HEK293 (cell line): Measurements from ENCODE around the gene VWF.

Experiments used
- CTCF ChIA-PET: fragments of 350-600 bp; formaldehyde crosslinking; extraction: SDS; loops from one replicate; lab custom pipeline; 2021; ENCODE audit warnings: antibody characterized with exemption; lab: Yijun Ruan, JAX
- POLR2A ChIA-PET: fragments of 300-600 bp; formaldehyde crosslinking; extraction: SDS; loops from one replicate; lab custom pipeline; 2020; ENCODE audit warnings: antibody characterized with exemption, inconsistent platforms; lab: Yijun Ruan, JAX
- H3K27ac ChIP-seq: fragments of 200-500 bp; sonication (Bioruptor generic); 2 replicates; pipeline ENCODE4 v1.5.1; 2014; ENCODE audit warnings: low read depth, low read length, control low read depth, inconsistent platforms; ENCODE audit errors: extremely low read depth
- H3K36me3 ChIP-seq, 2 experiments: fragments of 200-500 bp in 1 of 2; sonication (Bioruptor generic) in 1 of 2; 1 replicate in 1 of 2; 2 replicates in 1 of 2; pipeline ENCODE4 v1.5.1; 2014 to 2017; ENCODE audit warnings: inconsistent platforms in 2 of 2, low read length in 2 of 2; ENCODE audit not compliant: control insufficient read depth in 2 of 2, insufficient read depth in 1 of 2
- H3K4me1 ChIP-seq: fragments of 200-500 bp; sonication (Bioruptor generic); 2 replicates; pipeline ENCODE4 v1.5.1; 2014; ENCODE audit warnings: mild to moderate bottlenecking, low read length, inconsistent platforms; ENCODE audit not compliant: control insufficient read depth, insufficient read depth
- H3K4me3 ChIP-seq: 2 replicates; pipeline ENCODE4 v1.5.1; 2011; ENCODE audit warnings: low read depth, mild to moderate bottlenecking, control low read depth, low read length, moderate library complexity
- H3K9me3 ChIP-seq: fragments of 200-500 bp; sonication (Bioruptor generic); 2 replicates; pipeline ENCODE4 v1.5.1; 2014; ENCODE audit warnings: low read depth, low read length, inconsistent platforms; ENCODE audit not compliant: control insufficient read depth, insufficient read depth
- GLIS2 ChIP-seq: fragments of 450-650 bp; formaldehyde crosslinking; IDR thresholded peaks from 2 replicates; pipeline ENCODE4 v1.5.1; 2016; ENCODE audit warnings: missing biosample characterization, missing genetic modification characterization
- PRDM1 ChIP-seq: fragments of 450-650 bp; formaldehyde crosslinking; IDR thresholded peaks from 2 replicates; pipeline ENCODE4; 2016; ENCODE audit warnings: missing biosample characterization, missing genetic modification characterization
- TRIM28 ChIP-seq: IDR thresholded peaks from 2 replicates; pipeline ENCODE4 v1.6.1; 2011; ENCODE audit warnings: low read length, control low read depth, borderline replicate concordance
- ZBTB21 ChIP-seq: fragments of 450-650 bp; formaldehyde crosslinking; IDR thresholded peaks from 2 replicates; pipeline ENCODE4 v1.5.1; 2017; ENCODE audit warnings: missing biosample characterization, missing genetic modification characterization
- ZNF10 ChIP-seq: fragments of 450-650 bp; formaldehyde crosslinking; IDR thresholded peaks from 2 replicates; pipeline ENCODE4 v1.5.1; 2017; ENCODE audit warnings: missing biosample characterization, missing genetic modification characterization
- ZNF133 ChIP-seq: fragments of 450-650 bp; formaldehyde crosslinking; IDR thresholded peaks from 2 replicates; pipeline ENCODE4 v1.5.1; 2016; ENCODE audit warnings: missing biosample characterization, missing genetic modification characterization
- ZNF311 ChIP-seq: fragments of 450-650 bp; formaldehyde crosslinking; IDR thresholded peaks from 2 replicates; pipeline ENCODE4 v1.5.1; 2017; ENCODE audit warnings: missing biosample characterization, missing genetic modification characterization, borderline replicate concordance
- ZNF426 ChIP-seq: fragments of 450-650 bp; formaldehyde crosslinking; IDR thresholded peaks from 2 replicates; pipeline ENCODE4 v1.5.1; 2017; ENCODE audit warnings: missing biosample characterization, missing genetic modification characterization, mild to moderate bottlenecking, inconsistent platforms, moderate library complexity
- ZNF48 ChIP-seq: fragments of 450-650 bp; formaldehyde crosslinking; IDR thresholded peaks from 2 replicates; pipeline ENCODE4 v1.5.1; 2016; ENCODE audit warnings: missing biosample characterization, missing genetic modification characterization
- ZNF629 ChIP-seq: fragments of 450-650 bp; formaldehyde crosslinking; IDR thresholded peaks from 2 replicates; pipeline ENCODE4 v1.5.1; 2017; ENCODE audit warnings: missing biosample characterization, missing genetic modification characterization
- ZNF792 ChIP-seq: fragments of 450-650 bp; formaldehyde crosslinking; IDR thresholded peaks from 2 replicates; pipeline ENCODE4 v1.5.1; 2016; ENCODE audit warnings: missing biosample characterization, missing genetic modification characterization
- ZSCAN16 ChIP-seq: fragments of 450-650 bp; formaldehyde crosslinking; IDR thresholded peaks from 2 replicates; pipeline ENCODE4 v1.5.1; 2016; ENCODE audit warnings: missing biosample characterization, missing genetic modification characterization
- ZSCAN30 ChIP-seq: fragments of 450-650 bp; IDR thresholded peaks from 2 replicates; pipeline ENCODE4 v1.5.1; 2018; ENCODE audit warnings: missing biosample characterization, mild to moderate bottlenecking, missing genetic modification characterization, moderate library complexity
- TF ChIP-seq, protein P1 (sequence below): fragments of 450-650 bp; formaldehyde crosslinking; IDR thresholded peaks from 2 replicates; pipeline ENCODE4 v1.5.1; 2016; ENCODE audit warnings: missing biosample characterization, missing genetic modification characterization
- TF ChIP-seq, protein P2 (sequence below): fragments of 450-650 bp; formaldehyde crosslinking; IDR thresholded peaks from 2 replicates; pipeline ENCODE4 v1.5.0; 2017; ENCODE audit warnings: missing biosample characterization, missing genetic modification characterization, borderline replicate concordance
- TF ChIP-seq, protein P3 (sequence below): fragments of 450-650 bp; formaldehyde crosslinking; IDR thresholded peaks from 2 replicates; pipeline ENCODE4 v1.5.1; 2016; ENCODE audit warnings: missing biosample characterization, missing genetic modification characterization
- TF ChIP-seq, protein P4 (sequence below): fragments of 450-650 bp; formaldehyde crosslinking; IDR thresholded peaks from 2 replicates; pipeline ENCODE4 v1.5.1; 2016; ENCODE audit warnings: missing biosample characterization, missing genetic modification characterization
- TF ChIP-seq, protein P5 (sequence below): fragments of 450-650 bp; formaldehyde crosslinking; IDR thresholded peaks from 2 replicates; pipeline ENCODE4 v1.5.1; 2016; ENCODE audit warnings: missing biosample characterization, missing genetic modification characterization

The VWF gene

DNA sequence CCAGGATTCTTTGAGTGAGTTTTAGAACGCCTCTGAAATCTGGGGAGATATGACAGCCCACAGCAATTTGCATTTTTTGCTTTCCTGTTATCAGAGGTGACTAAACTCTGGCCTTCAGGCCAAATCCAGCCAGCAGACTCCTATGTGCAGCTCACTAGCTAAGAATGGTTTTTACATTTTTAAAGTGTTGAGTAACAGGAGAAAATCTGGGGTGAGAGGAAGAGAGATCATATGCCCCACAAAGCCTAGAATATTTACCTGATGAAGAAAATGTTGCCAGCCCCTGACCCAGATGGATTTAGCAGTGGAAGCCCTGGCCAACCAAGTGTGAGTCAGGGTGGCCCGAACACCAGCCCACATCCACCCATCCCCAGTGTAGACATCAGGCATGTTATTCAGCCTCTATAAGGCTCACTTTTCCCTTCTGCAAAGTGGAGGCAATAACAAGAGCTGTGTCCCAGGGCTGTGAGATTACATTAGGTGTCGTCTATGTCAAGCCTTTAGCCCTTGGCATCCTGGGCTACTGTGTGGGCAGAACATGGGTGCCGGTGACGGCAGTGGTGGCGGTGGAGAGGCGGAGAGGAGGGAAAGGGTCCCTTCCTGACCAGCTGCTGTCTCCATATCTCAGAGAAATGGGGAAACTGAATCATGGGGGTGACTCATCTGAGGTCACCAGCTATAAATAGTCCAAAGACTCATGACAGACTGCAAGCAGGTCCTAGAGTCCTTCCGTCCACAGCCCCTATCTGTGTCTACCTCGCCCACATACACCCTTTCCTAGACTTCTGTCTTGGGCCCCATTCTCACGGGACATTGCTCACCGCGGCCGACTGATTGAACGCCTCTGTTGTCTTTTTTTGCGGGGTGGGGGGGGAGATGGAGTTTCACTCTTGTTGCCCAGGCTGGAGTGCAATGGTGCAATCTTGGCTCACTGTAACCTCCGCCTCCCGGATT is 43.1 kb upstream of the VWF start (continued):
- TF ChIP-seq, protein P1, sequence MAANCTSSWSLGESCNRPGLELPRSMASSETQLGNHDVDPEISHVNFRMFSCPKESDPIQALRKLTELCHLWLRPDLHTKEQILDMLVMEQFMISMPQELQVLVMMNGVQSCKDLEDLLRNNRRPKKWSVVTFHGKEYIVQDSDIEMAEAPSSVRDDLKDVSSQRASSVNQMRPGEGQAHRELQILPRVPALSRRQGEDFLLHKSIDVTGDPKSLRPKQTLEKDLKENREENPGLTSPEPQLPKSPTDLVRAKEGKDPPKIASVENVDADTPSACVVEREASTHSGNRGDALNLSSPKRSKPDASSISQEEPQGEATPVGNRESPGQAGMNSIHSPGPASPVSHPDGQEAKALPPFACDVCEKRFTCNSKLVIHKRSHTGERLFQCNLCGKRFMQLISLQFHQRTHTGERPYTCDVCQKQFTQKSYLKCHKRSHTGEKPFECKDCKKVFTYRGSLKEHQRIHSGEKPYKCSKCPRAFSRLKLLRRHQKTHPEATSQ (tag by site-specific recombination), result no peak
- TF ChIP-seq ZNF10 (tag by site-specific recombination) (peak; percentile 71), ZNF629 (tag by site-specific recombination) (peak; percentile 57), ZNF48 (tag by site-specific recombination) (no peak), TRIM28 (no peak), PRDM1 (peak; percentile 45; the same call in 1 of the 2 replicates), ZNF311 (tag by site-specific recombination) (no peak), ZBTB21 (peak; percentile 58)
- TF ChIP-seq, protein P2, sequence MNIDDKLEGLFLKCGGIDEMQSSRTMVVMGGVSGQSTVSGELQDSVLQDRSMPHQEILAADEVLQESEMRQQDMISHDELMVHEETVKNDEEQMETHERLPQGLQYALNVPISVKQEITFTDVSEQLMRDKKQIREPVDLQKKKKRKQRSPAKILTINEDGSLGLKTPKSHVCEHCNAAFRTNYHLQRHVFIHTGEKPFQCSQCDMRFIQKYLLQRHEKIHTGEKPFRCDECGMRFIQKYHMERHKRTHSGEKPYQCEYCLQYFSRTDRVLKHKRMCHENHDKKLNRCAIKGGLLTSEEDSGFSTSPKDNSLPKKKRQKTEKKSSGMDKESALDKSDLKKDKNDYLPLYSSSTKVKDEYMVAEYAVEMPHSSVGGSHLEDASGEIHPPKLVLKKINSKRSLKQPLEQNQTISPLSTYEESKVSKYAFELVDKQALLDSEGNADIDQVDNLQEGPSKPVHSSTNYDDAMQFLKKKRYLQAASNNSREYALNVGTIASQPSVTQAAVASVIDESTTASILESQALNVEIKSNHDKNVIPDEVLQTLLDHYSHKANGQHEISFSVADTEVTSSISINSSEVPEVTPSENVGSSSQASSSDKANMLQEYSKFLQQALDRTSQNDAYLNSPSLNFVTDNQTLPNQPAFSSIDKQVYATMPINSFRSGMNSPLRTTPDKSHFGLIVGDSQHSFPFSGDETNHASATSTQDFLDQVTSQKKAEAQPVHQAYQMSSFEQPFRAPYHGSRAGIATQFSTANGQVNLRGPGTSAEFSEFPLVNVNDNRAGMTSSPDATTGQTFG (tag by site-specific recombination), result no peak
- TF ChIP-seq, protein P3, sequence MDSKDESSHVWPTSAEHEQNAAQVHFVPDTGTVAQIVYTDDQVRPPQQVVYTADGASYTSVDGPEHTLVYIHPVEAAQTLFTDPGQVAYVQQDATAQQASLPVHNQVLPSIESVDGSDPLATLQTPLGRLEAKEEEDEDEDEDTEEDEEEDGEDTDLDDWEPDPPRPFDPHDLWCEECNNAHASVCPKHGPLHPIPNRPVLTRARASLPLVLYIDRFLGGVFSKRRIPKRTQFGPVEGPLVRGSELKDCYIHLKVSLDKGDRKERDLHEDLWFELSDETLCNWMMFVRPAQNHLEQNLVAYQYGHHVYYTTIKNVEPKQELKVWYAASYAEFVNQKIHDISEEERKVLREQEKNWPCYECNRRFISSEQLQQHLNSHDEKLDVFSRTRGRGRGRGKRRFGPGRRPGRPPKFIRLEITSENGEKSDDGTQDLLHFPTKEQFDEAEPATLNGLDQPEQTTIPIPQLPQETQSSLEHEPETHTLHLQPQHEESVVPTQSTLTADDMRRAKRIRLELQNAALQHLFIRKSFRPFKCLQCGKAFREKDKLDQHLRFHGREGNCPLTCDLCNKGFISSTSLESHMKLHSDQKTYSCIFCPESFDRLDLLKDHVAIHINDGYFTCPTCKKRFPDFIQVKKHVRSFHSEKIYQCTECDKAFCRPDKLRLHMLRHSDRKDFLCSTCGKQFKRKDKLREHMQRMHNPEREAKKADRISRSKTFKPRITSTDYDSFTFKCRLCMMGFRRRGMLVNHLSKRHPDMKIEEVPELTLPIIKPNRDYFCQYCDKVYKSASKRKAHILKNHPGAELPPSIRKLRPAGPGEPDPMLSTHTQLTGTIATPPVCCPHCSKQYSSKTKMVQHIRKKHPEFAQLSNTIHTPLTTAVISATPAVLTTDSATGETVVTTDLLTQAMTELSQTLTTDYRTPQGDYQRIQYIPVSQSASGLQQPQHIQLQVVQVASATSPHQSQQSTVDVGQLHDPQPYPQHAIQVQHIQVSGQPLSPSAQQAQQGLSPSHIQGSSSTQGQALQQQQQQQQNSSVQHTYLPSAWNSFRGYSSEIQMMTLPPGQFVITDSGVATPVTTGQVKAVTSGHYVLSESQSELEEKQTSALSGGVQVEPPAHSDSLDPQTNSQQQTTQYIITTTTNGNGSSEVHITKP (tag by site-specific recombination), result no peak
- TF ChIP-seq, protein P4, sequence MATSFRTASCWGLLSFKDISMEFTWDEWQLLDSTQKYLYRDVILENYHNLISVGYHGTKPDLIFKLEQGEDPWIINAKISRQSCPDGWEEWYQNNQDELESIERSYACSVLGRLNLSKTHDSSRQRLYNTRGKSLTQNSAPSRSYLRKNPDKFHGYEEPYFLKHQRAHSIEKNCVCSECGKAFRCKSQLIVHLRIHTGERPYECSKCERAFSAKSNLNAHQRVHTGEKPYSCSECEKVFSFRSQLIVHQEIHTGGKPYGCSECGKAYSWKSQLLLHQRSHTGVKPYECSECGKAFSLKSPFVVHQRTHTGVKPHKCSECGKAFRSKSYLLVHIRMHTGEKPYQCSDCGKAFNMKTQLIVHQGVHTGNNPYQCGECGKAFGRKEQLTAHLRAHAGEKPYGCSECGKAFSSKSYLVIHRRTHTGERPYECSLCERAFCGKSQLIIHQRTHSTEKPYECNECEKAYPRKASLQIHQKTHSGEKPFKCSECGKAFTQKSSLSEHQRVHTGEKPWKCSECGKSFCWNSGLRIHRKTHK, result no peak

DNA sequence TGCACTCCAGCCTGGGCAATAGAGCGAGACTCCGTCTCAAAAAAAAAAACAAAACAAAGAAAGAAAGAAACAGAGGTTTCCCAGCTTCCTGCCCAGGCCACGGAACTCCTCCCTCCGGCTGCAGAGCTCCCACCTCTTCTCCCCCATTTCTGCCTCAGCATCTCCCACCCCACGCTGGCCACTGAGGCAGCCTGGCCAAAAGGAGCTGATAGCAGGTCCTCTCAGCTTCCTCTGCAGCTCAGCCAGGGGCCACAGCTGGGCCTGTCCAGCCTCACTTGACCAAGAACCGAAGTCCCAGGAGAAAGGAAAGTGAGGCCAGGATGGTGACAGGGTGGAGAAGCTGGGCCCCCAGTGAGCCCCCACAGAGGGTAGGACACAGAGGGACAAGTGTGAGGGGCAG is 42.3 kb upstream of the VWF start:
- Histone ChIP-seq H3K9me3 (no peaks in the 10 kb centered on the region), H3K4me3 (no peak overlapping the region), H3K4me1 (no peaks in the 10 kb centered on the region), H3K36me3 (no peaks in the 10 kb centered on the region), H3K27ac (no peak overlapping the region)
- CTCF ChIA-PET, result no interaction called here
- TF ChIP-seq ZSCAN16, result no peak
- TF ChIP-seq, protein P5, sequence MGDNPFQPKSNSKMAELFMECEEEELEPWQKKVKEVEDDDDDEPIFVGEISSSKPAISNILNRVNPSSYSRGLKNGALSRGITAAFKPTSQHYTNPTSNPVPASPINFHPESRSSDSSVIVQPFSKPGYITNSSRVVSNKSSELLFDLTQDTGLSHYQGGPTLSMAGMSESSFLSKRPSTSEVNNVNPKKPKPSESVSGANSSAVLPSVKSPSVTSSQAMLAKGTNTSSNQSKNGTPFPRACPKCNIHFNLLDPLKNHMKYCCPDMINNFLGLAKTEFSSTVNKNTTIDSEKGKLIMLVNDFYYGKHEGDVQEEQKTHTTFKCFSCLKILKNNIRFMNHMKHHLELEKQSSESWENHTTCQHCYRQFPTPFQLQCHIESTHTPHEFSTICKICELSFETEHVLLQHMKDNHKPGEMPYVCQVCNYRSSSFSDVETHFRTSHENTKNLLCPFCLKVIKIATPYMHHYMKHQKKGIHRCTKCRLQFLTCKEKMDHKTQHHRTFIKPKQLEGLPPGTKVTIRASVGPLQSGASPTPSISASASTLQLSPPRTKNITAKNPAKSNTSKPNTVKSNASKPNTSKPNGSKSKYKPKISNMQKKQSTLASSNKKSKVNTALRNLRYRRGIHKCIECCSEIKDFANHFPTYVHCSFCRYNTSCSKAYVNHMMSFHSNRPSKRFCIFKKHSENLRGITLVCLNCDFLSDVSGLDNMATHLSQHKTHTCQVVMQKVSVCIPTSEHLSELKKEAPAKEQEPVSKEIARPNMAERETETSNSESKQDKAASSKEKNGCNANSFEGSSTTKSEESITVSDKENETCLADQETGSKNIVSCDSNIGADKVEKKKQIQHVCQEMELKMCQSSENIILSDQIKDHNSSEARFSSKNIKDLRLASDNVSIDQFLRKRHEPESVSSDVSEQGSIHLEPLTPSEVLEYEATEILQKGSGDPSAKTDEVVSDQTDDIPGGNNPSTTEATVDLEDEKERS (tag by site-specific recombination), result no peak
- peak; percentile 30; the same call in 1 of the 2 replicates for TF ChIP-seq GLIS2 (tag by site-specific recombination)
- no peak for TF ChIP-seq ZNF133 (tag by site-specific recombination)
- TF ChIP-seq ZSCAN30 (tag by site-specific recombination), result no peak
- no peak for TF ChIP-seq ZNF792 (tag by site-specific recombination)
- TF ChIP-seq ZNF426, result no peak
- POLR2A ChIA-PET, result no interaction called here
